ENCODE results near the gene ISYNA1.

Gene ISYNA1

GRCh38 chr19:18476507-18477041 is 38.6 kb upstream of the ISYNA1 start:
- H3K4me3 ChIP-seq (ENCODE audit: extremely low read depth, insufficient read depth, low read length, poor library complexity, severe bottlenecking) = no peak overlapping the region
- peaks cover 11% of the 10 kb centered on the region for H3K4me1 ChIP-seq (ENCODE audit: control insufficient read depth, insufficient read depth, low read length, poor library complexity, severe bottlenecking)
- WGBS, 2 experiments (ENCODE audit: insufficient coverage in 2 of 2) = 95 to 97% methylated on average over 13 of the region's 14 CpGs
- no peak overlapping the region for H3K27ac ChIP-seq (ENCODE audit: low read depth, low read length, severe bottlenecking)
- peaks cover 9% of the 10 kb centered on the region for H3K36me3 ChIP-seq (ENCODE audit: control insufficient read depth, insufficient read depth, low read length)
- H3K9me3 ChIP-seq (ENCODE audit: control insufficient read depth, low read length) = peaks cover under 1% of the 10 kb centered on the region

GRCh38 chr19:18475762-18476331 is 37.9 kb upstream of the ISYNA1 start:
- H3K4me1 ChIP-seq (ENCODE audit: control insufficient read depth, insufficient read depth, low read length, poor library complexity, severe bottlenecking) = peaks cover 11% of the 10 kb centered on the region
- H3K27ac ChIP-seq (ENCODE audit: low read depth, low read length, severe bottlenecking) = no peak overlapping the region
- H3K36me3 ChIP-seq (ENCODE audit: control insufficient read depth, insufficient read depth, low read length) = peaks cover 9% of the 10 kb centered on the region
- H3K9me3 ChIP-seq (ENCODE audit: control insufficient read depth, low read length) = no peaks in the 10 kb centered on the region
- no peak overlapping the region for H3K4me3 ChIP-seq (ENCODE audit: extremely low read depth, insufficient read depth, low read length, poor library complexity, severe bottlenecking)
- WGBS, 2 experiments (ENCODE audit: insufficient coverage in 2 of 2) = 90 to 93% methylated on average over 18 to 19 of the region's 19 CpGs

- Histone ChIP-seq H3K36me3 (ENCODE audit: control insufficient read depth, insufficient read depth, low read length) (peaks cover 9% of the 10 kb centered on the region), H3K9me3 (ENCODE audit: control insufficient read depth, low read length) (no peaks in the 10 kb centered on the region), H3K4me3 (ENCODE audit: extremely low read depth, insufficient read depth, low read length, poor library complexity, severe bottlenecking) (no peak overlapping the region), H3K27ac (ENCODE audit: low read depth, low read length, severe bottlenecking) (no peak overlapping the region), H3K4me1 (ENCODE audit: control insufficient read depth, insufficient read depth, low read length, poor library complexity, severe bottlenecking) (peaks cover 8% of the 10 kb centered on the region)
- WGBS, 2 experiments (ENCODE audit: insufficient coverage in 2 of 2) = 98 to 100% methylated on average over 4 of the region's 5 CpGs
These were observed 37.1 kb upstream of the ISYNA1 start for GRCh38 chr19:18475004-18475453.

- Histone ChIP-seq H3K4me1 (ENCODE audit: control insufficient read depth, insufficient read depth, low read length, poor library complexity, severe bottlenecking) (peaks cover 4% of the 10 kb centered on the region), H3K36me3 (ENCODE audit: control insufficient read depth, insufficient read depth, low read length) (peaks cover 9% of the 10 kb centered on the region), H3K9me3 (ENCODE audit: control insufficient read depth, low read length) (no peaks in the 10 kb centered on the region), H3K27ac (ENCODE audit: low read depth, low read length, severe bottlenecking) (no peak overlapping the region), H3K4me3 (ENCODE audit: extremely low read depth, insufficient read depth, low read length, poor library complexity, severe bottlenecking) (no peak overlapping the region)
- 88 to 90% methylated on average over 9 to 13 of the region's 13 CpGs for WGBS, 2 experiments (ENCODE audit: insufficient coverage in 2 of 2)
These were observed 36.5 kb upstream of the ISYNA1 start for GRCh38 chr19:18474366-18474887.

GRCh38 chr19:18473706-18474087 is 35.8 kb upstream of the ISYNA1 start:
- no peaks in the 10 kb centered on the region for H3K9me3 ChIP-seq (ENCODE audit: control insufficient read depth, low read length)
- 97 to 99% methylated on average over 4 to 8 of the region's 8 CpGs for WGBS, 2 experiments (ENCODE audit: insufficient coverage in 2 of 2)
- peaks cover 3% of the 10 kb centered on the region for H3K4me1 ChIP-seq (ENCODE audit: control insufficient read depth, insufficient read depth, low read length, poor library complexity, severe bottlenecking)
- H3K36me3 ChIP-seq (ENCODE audit: control insufficient read depth, insufficient read depth, low read length) = peaks cover 9% of the 10 kb centered on the region
- no peak overlapping the region for H3K27ac ChIP-seq (ENCODE audit: low read depth, low read length, severe bottlenecking)
- no peak overlapping the region for H3K4me3 ChIP-seq (ENCODE audit: extremely low read depth, insufficient read depth, low read length, poor library complexity, severe bottlenecking)

GRCh38 chr19:18473003-18473705 is 35.2 kb upstream of the ISYNA1 start:
- no peak overlapping the region for H3K4me3 ChIP-seq (ENCODE audit: extremely low read depth, insufficient read depth, low read length, poor library complexity, severe bottlenecking)
- H3K36me3 ChIP-seq (ENCODE audit: control insufficient read depth, insufficient read depth, low read length) = peaks cover 9% of the 10 kb centered on the region
- no peaks in the 10 kb centered on the region for H3K9me3 ChIP-seq (ENCODE audit: control insufficient read depth, low read length)
- WGBS, 2 experiments (ENCODE audit: insufficient coverage in 2 of 2) = 90 to 92% methylated on average over 8 of the region's 8 CpGs
- peaks cover 3% of the 10 kb centered on the region for H3K4me1 ChIP-seq (ENCODE audit: control insufficient read depth, insufficient read depth, low read length, poor library complexity, severe bottlenecking)
- H3K27ac ChIP-seq (ENCODE audit: low read depth, low read length, severe bottlenecking) = no peak overlapping the region

- H3K36me3 ChIP-seq (ENCODE audit: control insufficient read depth, insufficient read depth, low read length) = peaks cover 15% of the 10 kb centered on the region
- WGBS, 2 experiments (ENCODE audit: insufficient coverage in 2 of 2) = 74% methylated on average over 2 of the region's 2 CpGs; no CpG with 5 or more reads in 1 of the 2 experiments
- no peaks in the 10 kb centered on the region for H3K9me3 ChIP-seq (ENCODE audit: control insufficient read depth, low read length)
- no peak overlapping the region for H3K27ac ChIP-seq (ENCODE audit: low read depth, low read length, severe bottlenecking)
- H3K4me1 ChIP-seq (ENCODE audit: control insufficient read depth, insufficient read depth, low read length, poor library complexity, severe bottlenecking) = peaks cover 3% of the 10 kb centered on the region
- no peak overlapping the region for H3K4me3 ChIP-seq (ENCODE audit: extremely low read depth, insufficient read depth, low read length, poor library complexity, severe bottlenecking)
These were observed 32.9 kb upstream of the ISYNA1 start for GRCh38 chr19:18470787-18471186.

GRCh38 chr19:18469069-18469846 is 31.3 kb upstream of the ISYNA1 start:
- WGBS, 2 experiments (ENCODE audit: insufficient coverage in 2 of 2) = 75 to 78% methylated on average over 20 to 27 of the region's 28 CpGs
- Histone ChIP-seq H3K9me3 (ENCODE audit: control insufficient read depth, low read length) (no peaks in the 10 kb centered on the region), H3K4me1 (ENCODE audit: control insufficient read depth, insufficient read depth, low read length, poor library complexity, severe bottlenecking) (peaks cover 9% of the 10 kb centered on the region), H3K27ac (ENCODE audit: low read depth, low read length, severe bottlenecking) (no peak overlapping the region), H3K36me3 (ENCODE audit: control insufficient read depth, insufficient read depth, low read length) (peaks cover 23% of the 10 kb centered on the region), H3K4me3 (ENCODE audit: extremely low read depth, insufficient read depth, low read length, poor library complexity, severe bottlenecking) (no peak overlapping the region)

- Histone ChIP-seq H3K4me3 (ENCODE audit: extremely low read depth, insufficient read depth, low read length, poor library complexity, severe bottlenecking) (no peak overlapping the region), H3K27ac (ENCODE audit: low read depth, low read length, severe bottlenecking) (no peak overlapping the region), H3K4me1 (ENCODE audit: control insufficient read depth, insufficient read depth, low read length, poor library complexity, severe bottlenecking) (peaks cover 9% of the 10 kb centered on the region), H3K9me3 (ENCODE audit: control insufficient read depth, low read length) (no peaks in the 10 kb centered on the region), H3K36me3 (ENCODE audit: control insufficient read depth, insufficient read depth, low read length) (peaks cover 27% of the 10 kb centered on the region)
- 62 to 94% methylated on average over 3 of the region's 3 CpGs for WGBS, 2 experiments (ENCODE audit: insufficient coverage in 2 of 2)
These were observed 30.6 kb upstream of the ISYNA1 start for GRCh38 chr19:18468517-18468916.

GRCh38 chr19:18467978-18468377 is 30.0 kb upstream of the ISYNA1 start:
- H3K36me3 ChIP-seq (ENCODE audit: control insufficient read depth, insufficient read depth, low read length) = peaks cover 27% of the 10 kb centered on the region
- H3K9me3 ChIP-seq (ENCODE audit: control insufficient read depth, low read length) = no peaks in the 10 kb centered on the region
- no peak overlapping the region for H3K4me3 ChIP-seq (ENCODE audit: extremely low read depth, insufficient read depth, low read length, poor library complexity, severe bottlenecking)
- peaks cover 9% of the 10 kb centered on the region for H3K4me1 ChIP-seq (ENCODE audit: control insufficient read depth, insufficient read depth, low read length, poor library complexity, severe bottlenecking)
- 93 to 100% methylated on average over 3 of the region's 3 CpGs for WGBS, 2 experiments (ENCODE audit: insufficient coverage in 2 of 2)
- no peak overlapping the region for H3K27ac ChIP-seq (ENCODE audit: low read depth, low read length, severe bottlenecking)
